GM12878 (cell line): ENCODE measurements around the gene SPTLC2. TPM values are rescaled to one million over a fixed set of nuclear protein-coding genes. Genes with fewer than 3 reads are reported as not detected.

ENCODE experiments used
- ATAC-seq: fragments of 200-7000 bp; cut with Tn5 transposase; 3 replicates; pipeline ENCODE4 v1.9.1; 2020; ENCODE audit warnings: mild to moderate bottlenecking, moderate library complexity
- BruUV-seq: library from RNA; stranded (reverse); fragments of 400-500 nt; replicated peaks from 2 replicates; lab custom pipeline; 2021; lab: Mats Ljungman, UMichigan
- CTCF ChIA-PET: fragments of 300-600 bp; sonication (Branson Sonifier 250); formaldehyde crosslinking; extraction: SDS; loops from one replicate; lab custom pipeline; 2021; ENCODE audit warnings: inconsistent platforms; lab: Yijun Ruan, JAX
- POLR2A ChIA-PET: fragments of 350-600 bp; formaldehyde crosslinking; extraction: SDS; loops from one replicate; lab custom pipeline; 2021; ENCODE audit warnings: inconsistent platforms; lab: Charles Lee
- RAD21 ChIA-PET: fragments of 300-600 bp; sonication (Branson Sonifier 250); formaldehyde crosslinking; loops from one replicate; lab custom pipeline; 2023; ENCODE audit warnings: antibody characterized with exemption; ENCODE audit not compliant: unreplicated experiment; lab: Charles Lee
- SMC1A ChIA-PET: fragments of 300-600 bp; sonication (Branson Sonifier 250); formaldehyde crosslinking; loops from one replicate; lab custom pipeline; 2023; ENCODE audit not compliant: unreplicated experiment, uncharacterized antibody; lab: Charles Lee
- DNase-seq: peaks from one replicate; pipeline ENCODE4 v3.0.0-alpha.2; 2011; ENCODE audit warnings: low read depth, low spot score
- FAIRE-seq: peaks from 3 replicates; lab custom pipeline; 2011; peaks lifted over from hg19 to GRCh38; lab: Jason Lieb, UNC
- H2AFZ ChIP-seq: 2 replicates; pipeline ENCODE4 v1.6.0; 2011; ENCODE audit warnings: low read depth, low read length, control low read depth; ENCODE audit not compliant: control insufficient read depth
- H3K27ac ChIP-seq: 2 replicates; pipeline ENCODE4 v1.5.1; 2011; ENCODE audit warnings: control low read depth; ENCODE audit not compliant: control insufficient read depth, insufficient read depth
- H3K27me3 ChIP-seq, 2 experiments: replicated peaks in 1 of 2; 2 replicates each; pipeline versions ENCODE4 v1.6.0 to v1.6.1; 2011; ENCODE audit warnings: low read length in 1 of 2; ENCODE audit not compliant: control insufficient read depth in 2 of 2, insufficient read depth in 2 of 2
- H3K36me3 ChIP-seq, 2 experiments: 2 replicates each; pipeline ENCODE4 v1.5.1; 2011; ENCODE audit warnings: low read length in 1 of 2; ENCODE audit not compliant: control insufficient read depth in 2 of 2, insufficient read depth in 2 of 2
- H3K4me1 ChIP-seq: 2 replicates; pipeline ENCODE4 v1.6.1; 2011; ENCODE audit warnings: mild to moderate bottlenecking, low read length, moderate library complexity, mixed read lengths; ENCODE audit not compliant: control insufficient read depth, insufficient read depth
- H3K4me2 ChIP-seq: 2 replicates; pipeline ENCODE4 v1.6.0; 2011; ENCODE audit warnings: control low read depth; ENCODE audit not compliant: control insufficient read depth, insufficient read depth
- H3K4me3 ChIP-seq: fragments of 200-600 bp; sonication (generic); 2 replicates; pipeline ENCODE4 v1.5.1; 2016
- H3K79me2 ChIP-seq: 2 replicates; pipeline ENCODE4 v1.6.0; 2011; ENCODE audit warnings: low read length; ENCODE audit not compliant: control insufficient read depth, insufficient read depth
- H3K9ac ChIP-seq: 2 replicates; pipeline ENCODE4 v1.8.0; 2011; ENCODE audit warnings: low read length, control low read depth, mixed read lengths; ENCODE audit not compliant: control insufficient read depth, insufficient read depth
- H3K9me3 ChIP-seq: replicated peaks from 3 replicates; pipeline ENCODE4 v1.5.1; 2011; ENCODE audit warnings: mild to moderate bottlenecking, low read length; ENCODE audit not compliant: control insufficient read depth, insufficient read depth
- H4K20me1 ChIP-seq: 2 replicates; pipeline ENCODE4 v1.6.0; 2011; ENCODE audit not compliant: control insufficient read depth, insufficient read depth
- BCL3 ChIP-seq: IDR thresholded peaks from 2 replicates; pipeline ENCODE4 v1.6.1; 2011; ENCODE audit warnings: borderline replicate concordance, low read depth, mild to moderate bottlenecking, moderate library complexity, low read length; ENCODE audit not compliant: insufficient read depth, poor library complexity, severe bottlenecking
- HCFC1 ChIP-seq: fragments of 150-350 bp; IDR thresholded peaks from 2 replicates; pipeline ENCODE4 v1.6.1; 2014; ENCODE audit warnings: low read length
- MYB ChIP-seq: fragments of 150-350 bp; IDR thresholded peaks from 2 replicates; pipeline ENCODE4 v1.6.1; 2014; ENCODE audit warnings: mild to moderate bottlenecking, low read depth, low read length, borderline replicate concordance
- NRF1 ChIP-seq: conservative IDR thresholded peaks from 2 replicates; pipeline ENCODE4 v1.6.1; 2011; ENCODE audit warnings: mild to moderate bottlenecking, low read depth, low read length, improper control_type of control experiment
- PKNOX1 ChIP-seq: fragments of 450-650 bp; IDR thresholded peaks from 2 replicates; pipeline ENCODE4 v1.6.1; 2016; ENCODE audit warnings: mild to moderate bottlenecking
- REST ChIP-seq: IDR thresholded peaks from 2 replicates; pipeline ENCODE4 v1.6.1; 2012; ENCODE audit warnings: mild to moderate bottlenecking, low read depth, low read length
- SMC3 ChIP-seq: IDR thresholded peaks from 2 replicates; pipeline ENCODE4 v1.6.1; 2011; ENCODE audit warnings: low read length, improper control_type of control experiment, borderline replicate concordance
- SUPT20H ChIP-seq: IDR thresholded peaks from 2 replicates; pipeline ENCODE4 v1.6.1; 2011; ENCODE audit warnings: low read depth, mild to moderate bottlenecking, low read length, moderate library complexity, borderline replicate concordance; ENCODE audit not compliant: control insufficient read depth
- TBL1XR1 ChIP-seq: IDR thresholded peaks from 2 replicates; pipeline ENCODE4 v1.6.1; 2012; ENCODE audit warnings: low read depth, low read length, improper control_type of control experiment
- TCF3 ChIP-seq: IDR thresholded peaks from 2 replicates; pipeline ENCODE4 v1.6.1; 2012; ENCODE audit warnings: low read depth, mild to moderate bottlenecking, low read length, borderline replicate concordance; ENCODE audit not compliant: insufficient read depth
- TCF7 ChIP-seq: IDR thresholded peaks from 2 replicates; pipeline ENCODE4 v1.6.1; 2014; ENCODE audit warnings: antibody characterized with exemption, borderline replicate concordance
- YBX1 ChIP-seq: fragments of 450-650 bp; IDR thresholded peaks from 2 replicates; pipeline ENCODE4 v1.6.1; 2016; ENCODE audit warnings: antibody characterized with exemption
- YY1 ChIP-seq: IDR thresholded peaks from 2 replicates; pipeline ENCODE4 v1.6.1; 2011; ENCODE audit warnings: low read depth, mild to moderate bottlenecking, low read length
- ZNF384 ChIP-seq: IDR thresholded peaks from 2 replicates; pipeline ENCODE4 v1.6.1; 2012; ENCODE audit warnings: low read depth, mild to moderate bottlenecking, low read length, improper control_type of control experiment, borderline replicate concordance
- ZNF592 ChIP-seq: fragments of 450-650 bp; IDR thresholded peaks from 2 replicates; pipeline ENCODE4 v1.6.1; 2017; ENCODE audit warnings: mild to moderate bottlenecking, moderate library complexity
- in situ Hi-C: fragments of 300-500 bp; cut with MboI; formaldehyde crosslinking; loops from 9 replicates; pipeline ENCODE4 v1.14.3; 2018; ENCODE audit warnings: mixed read lengths
- intact Hi-C: fragments of 100-400 bp; cut with micrococcal nuclease; formaldehyde crosslinking; loops from one replicate; pipeline ENCODE4 v1.14.2; 2022; ENCODE audit not compliant: unreplicated experiment
- polyA plus RNA-seq, 11 experiments: library from polyadenylated mRNA; depleted of rRNA in 4 of 11; unstranded in 6 of 11; stranded (reverse) in 5 of 11; fragments of >200 nt; fragmentation: Nextera tagmentation in 4 of 11; fragmentation: Illumina TruSeq in 1 of 11; extraction: Ambion mirVana in 4 of 11; extraction: Trizol in 1 of 11; gene quantifications; 1 replicate in 1 of 11; 2 replicates in 10 of 11; pipeline versions ENCODE4 v1.2.1 to v1.2.3, GENCODE V29; 2011 to 2016; ENCODE audit warnings: inconsistent platforms in 2 of 11, missing spikeins in 2 of 11, low read depth in 1 of 11
- total RNA-seq, 4 experiments: library from RNA; depleted of rRNA in 3 of 4; stranded (reverse); fragments of >200 nt in 3 of 4; fragmentation: Illumina TruSeq in 1 of 4; extraction: Trizol in 1 of 4; gene quantifications; 2 replicates each; pipeline versions ENCODE4 v1.2.1 to v1.2.3, GENCODE V29; 2013 to 2021

The SPTLC2 gene
- total and polyA plus RNA-seq, 10 of the 15 experiments (the other 5 are each of a cell fraction or from before 2014, with no cell fraction given), result 6.9 to 35.1 (median 19.7) TPM

- H3K36me3 ChIP-seq, result peaks cover 4 to 21% of the 10 kb centered on the region in 2 experiments; a peak in 3 of 4 replicates
- ChIA-PET CTCF (interaction anchor here (1.5 kb wide), 1 partner anchor 12 kb away, joined by 3 read pairs; no protein-coding TSS in a partner anchor), RAD21 (no interaction called here), POLR2A (no interaction called here), SMC1A (interaction anchor here (1.1 to 1.5 kb wide), 4 partner anchors 10 to 57 kb away, joined by 4 to 5 read pairs (median 4); no protein-coding TSS in a partner anchor)
- no peaks in the 10 kb centered on the region for H3K4me1 ChIP-seq
- intact Hi-C loops (no loop called here), in situ Hi-C loops (no loop called here)
- H3K4me2 ChIP-seq, result no peak overlapping the region
- no peak overlapping the region for H3K4me3 ChIP-seq
- no peak overlapping the region for H3K27ac ChIP-seq
- BruUV-seq, result no TSS peak
- no peak for ATAC-seq
- no peaks in the 10 kb centered on the region for H3K9me3 ChIP-seq
- no peak for FAIRE-seq
- H4K20me1 ChIP-seq, result no peaks in the 10 kb centered on the region; the same call in 1 of the 2 replicates
- no peaks in the 10 kb centered on the region for H3K79me2 ChIP-seq
- no peaks in the 10 kb centered on the region for H3K27me3 ChIP-seq
- DNase-seq, result no peak
- no peak overlapping the region for H2AFZ ChIP-seq
- no peak overlapping the region for H3K9ac ChIP-seq
- no peak for TF ChIP-seq ZNF384
- TF ChIP-seq BCL3, result no peak
- TF ChIP-seq ZNF592, result no peak
- TF ChIP-seq NRF1, result no peak
- no peak for TF ChIP-seq HCFC1
- no peak for TF ChIP-seq SUPT20H
- TF ChIP-seq TCF7, result no peak
- no peak for TF ChIP-seq PKNOX1
- no peak for TF ChIP-seq SMC3
- no peak for TF ChIP-seq MYB
- no peak for TF ChIP-seq TBL1XR1
- no peak for TF ChIP-seq YY1
- TF ChIP-seq YBX1, result no peak
- no peak for TF ChIP-seq REST
- TF ChIP-seq TCF3, result no peak
Measured at GRCh38 chr14:77516126-77516525, 100.3 kb downstream of the SPTLC2 start.
